OCI-LY3 (cell line): ENCODE data around the gene SLC19A2.

ENCODE experiments used
- CTCF ChIP-seq: fragments of 200-600, 300-600 bp; sonication (generic); IDR thresholded peaks from 2 replicates; pipeline ENCODE4 v1.5.1; 2014; ENCODE audit warnings: antibody characterized with exemption, low read length, low read depth
- EZH2phosphoT487 ChIP-seq: fragments of 200-600 bp; shearing (Covaris generic); IDR thresholded peaks from 2 replicates; pipeline ENCODE4 v1.6.1; 2018; ENCODE audit warnings: antibody characterized with exemption, mixed run types, low read depth

- no peak for TF ChIP-seq CTCF
- TF ChIP-seq EZH2phosphoT487: no peak
Measured at GRCh38 chr1:169515641-169516040, 29.9 kb upstream of the SLC19A2 start.
